ENCODE results near the gene KCNH6.

KCNH6 gene

DNA sequence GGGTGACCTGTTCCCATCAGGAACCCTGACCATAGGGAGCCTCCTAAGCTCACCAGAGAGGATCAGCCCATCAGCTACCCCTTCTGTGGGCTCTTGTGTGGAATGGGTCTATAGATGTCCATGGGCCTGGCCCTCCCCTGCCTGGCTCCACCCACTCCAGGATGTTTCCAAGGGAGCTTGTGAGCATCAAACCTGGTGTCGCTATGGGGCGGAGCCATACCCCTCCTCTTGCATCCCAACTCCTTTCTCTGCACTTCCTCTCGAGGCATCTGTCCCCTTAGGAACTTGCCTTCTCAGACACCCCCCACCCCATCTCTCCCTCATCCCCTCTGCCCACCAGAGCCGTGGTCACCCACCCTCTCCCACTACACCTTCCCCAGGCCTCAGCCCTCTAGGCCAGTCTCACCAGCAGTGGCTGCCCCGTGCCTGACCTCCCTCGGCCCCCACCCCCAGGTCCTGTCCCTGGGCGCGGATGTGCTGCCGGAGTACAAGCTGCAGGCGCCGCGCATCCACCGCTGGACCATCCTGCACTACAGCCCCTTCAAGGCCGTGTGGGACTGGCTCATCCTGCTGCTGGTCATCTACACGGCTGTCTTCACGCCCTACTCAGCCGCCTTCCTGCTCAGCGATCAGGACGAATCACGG, 10.4 kb downstream of the KCNH6 start:
- no peak for DNase-seq (ENCODE audit: low spot score)

DNA sequence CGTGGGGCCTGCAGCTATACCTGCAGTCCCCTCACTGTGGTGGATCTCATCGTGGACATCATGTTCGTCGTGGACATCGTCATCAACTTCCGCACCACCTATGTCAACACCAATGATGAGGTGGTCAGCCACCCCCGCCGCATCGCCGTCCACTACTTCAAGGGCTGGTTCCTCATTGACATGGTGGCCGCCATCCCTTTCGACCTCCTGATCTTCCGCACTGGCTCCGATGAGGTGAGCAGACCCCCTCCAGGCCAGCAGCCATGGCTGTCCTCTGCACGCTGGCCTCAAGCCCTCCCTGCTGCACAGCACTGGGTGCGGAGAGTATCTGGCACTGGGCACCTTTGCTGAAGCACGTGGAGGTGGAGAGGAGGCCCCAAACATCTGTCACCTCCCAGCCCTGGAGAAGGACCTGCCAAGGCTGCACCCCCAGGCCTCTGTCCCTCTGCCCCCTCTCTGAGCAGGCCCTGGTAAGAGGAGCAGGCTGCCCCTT, 11.0 kb downstream of the KCNH6 start:
- no peak for DNase-seq (ENCODE audit: low spot score)

DNA sequence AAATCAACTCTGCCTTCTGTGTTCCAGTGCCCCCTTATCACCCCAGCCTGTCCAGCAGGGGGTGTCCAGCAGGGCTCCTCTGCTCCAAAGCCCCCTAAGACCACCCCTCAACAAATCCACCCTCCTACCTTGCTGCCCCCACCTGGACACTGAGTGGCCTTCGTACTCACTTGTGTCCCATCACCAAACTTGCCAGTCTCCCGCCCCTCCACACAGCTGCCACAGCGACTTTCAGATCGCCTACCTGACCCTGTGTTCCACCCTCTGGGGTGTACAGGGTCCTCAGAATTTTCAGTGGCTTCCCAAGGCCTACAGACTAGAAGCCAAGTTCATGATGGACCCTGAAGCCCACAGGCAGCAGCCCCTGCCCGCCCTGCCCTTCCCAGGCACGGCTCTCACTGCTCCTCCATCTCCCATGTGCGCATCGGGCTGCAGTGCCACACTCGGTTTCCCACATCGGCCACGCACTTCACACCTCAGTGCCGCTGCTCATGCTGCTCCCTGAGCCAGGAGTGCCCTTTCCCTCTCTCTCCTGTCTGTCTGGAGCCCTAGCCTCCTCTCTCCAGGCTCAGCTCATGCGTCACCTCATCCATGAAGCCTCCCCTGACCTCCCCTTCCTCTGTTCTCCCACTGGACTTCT, 11.8 kb downstream of the KCNH6 start:
- DNase-seq (ENCODE audit: low spot score), result no peak

DNA sequence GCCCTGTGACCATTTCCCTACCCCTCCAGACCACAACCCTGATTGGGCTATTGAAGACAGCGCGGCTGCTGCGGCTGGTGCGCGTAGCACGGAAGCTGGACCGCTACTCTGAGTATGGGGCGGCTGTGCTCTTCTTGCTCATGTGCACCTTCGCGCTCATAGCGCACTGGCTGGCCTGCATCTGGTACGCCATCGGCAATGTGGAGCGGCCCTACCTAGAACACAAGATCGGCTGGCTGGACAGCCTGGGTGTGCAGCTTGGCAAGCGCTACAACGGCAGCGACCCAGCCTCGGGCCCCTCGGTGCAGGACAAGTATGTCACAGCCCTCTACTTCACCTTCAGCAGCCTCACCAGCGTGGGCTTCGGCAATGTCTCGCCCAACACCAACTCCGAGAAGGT, 12.5 kb downstream of the KCNH6 start:
- no peak for DNase-seq (ENCODE audit: low spot score)

DNA sequence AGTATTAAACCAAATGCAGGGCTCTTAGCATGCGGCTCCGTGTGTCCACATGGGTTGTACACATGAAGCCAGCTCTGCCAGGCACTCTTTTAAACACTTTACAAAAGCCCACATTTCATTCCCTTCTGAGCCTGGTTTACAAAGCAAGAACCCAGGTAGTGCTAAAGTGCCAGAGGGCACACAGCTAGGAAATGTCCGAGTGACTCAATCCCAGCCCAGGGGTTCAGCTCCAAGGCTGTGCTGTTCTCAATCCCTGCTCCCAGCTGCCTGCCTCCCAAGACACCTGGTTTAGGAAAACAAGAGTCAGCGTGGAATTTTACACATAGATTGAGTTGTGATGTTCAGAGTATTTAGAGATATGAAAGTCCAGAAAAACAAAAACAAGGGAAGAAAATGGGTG, 13.8 kb downstream of the KCNH6 start:
- DNase-seq (ENCODE audit: low spot score), result no peak

DNA sequence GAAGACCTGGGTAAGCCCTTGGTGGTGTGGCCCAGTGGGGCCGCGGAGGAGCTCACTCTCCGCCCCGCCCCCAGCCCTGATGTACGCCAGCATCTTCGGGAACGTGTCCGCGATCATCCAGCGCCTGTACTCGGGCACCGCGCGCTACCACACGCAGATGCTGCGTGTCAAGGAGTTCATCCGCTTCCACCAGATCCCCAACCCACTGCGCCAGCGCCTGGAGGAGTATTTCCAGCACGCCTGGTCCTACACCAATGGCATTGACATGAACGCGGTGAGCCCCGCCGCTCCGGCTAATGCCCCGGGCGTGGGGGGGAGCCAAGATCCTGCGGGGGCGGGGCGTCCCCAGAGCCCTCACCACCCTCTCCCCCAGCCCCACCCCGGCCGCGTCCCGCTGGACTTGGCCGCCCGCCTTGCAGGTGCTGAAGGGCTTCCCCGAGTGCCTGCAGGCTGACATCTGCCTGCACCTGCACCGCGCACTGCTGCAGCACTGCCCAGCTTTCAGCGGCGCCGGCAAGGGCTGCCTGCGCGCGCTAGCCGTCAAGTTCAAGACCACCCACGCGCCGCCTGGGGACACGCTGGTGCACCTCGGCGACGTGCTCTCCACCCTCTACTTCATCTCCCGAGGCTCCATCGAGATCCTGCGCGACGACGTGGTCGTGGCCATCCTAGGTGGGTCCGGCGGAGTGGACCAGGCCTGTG, 15.0 kb downstream of the KCNH6 start:
- DNase-seq (ENCODE audit: low spot score), result no peak

DNA sequence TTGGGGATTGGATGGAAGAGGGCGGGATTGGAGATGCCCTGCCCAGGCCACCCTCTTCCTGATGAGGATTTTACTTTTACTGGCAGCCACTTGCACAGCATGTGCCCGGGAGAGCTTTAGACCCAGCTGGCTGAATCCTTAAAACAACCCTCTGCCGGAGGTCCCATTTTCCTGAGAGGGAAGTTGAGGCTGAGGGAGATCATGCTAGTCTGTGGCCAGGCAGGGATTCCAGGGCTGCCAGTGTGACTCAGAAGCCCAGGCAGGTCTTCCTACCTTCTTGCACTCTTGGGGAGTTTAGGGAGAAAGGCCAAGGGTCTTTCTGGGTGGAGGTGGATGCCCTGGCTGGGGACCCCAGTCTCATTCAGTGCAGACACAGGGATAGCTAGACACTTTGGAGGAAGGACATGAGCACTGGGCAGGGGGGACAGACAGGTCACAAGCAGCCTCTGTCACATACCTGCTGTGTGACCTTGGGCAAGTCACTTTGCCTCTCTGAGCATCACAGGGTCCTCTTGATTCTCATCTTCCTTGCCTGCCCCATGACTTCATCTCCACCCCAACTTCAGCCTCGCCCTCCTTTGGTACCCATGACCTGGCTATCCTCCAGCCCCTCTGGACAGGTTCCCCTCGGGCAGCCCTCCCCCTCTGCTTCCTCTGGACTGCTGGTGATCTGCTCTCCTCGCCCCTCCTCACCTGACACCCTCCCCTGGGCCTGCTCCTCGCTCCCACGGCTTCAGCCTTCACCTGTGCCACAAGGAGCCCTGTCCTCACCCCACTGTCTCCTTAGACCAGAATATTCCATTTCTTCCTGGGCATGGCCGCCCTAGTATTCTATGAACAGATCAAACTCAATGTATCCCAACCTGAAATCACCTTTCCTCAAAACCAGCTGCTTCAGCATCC, 15.8 kb downstream of the KCNH6 start:
- DNase-seq (ENCODE audit: low spot score), result no peak

DNA sequence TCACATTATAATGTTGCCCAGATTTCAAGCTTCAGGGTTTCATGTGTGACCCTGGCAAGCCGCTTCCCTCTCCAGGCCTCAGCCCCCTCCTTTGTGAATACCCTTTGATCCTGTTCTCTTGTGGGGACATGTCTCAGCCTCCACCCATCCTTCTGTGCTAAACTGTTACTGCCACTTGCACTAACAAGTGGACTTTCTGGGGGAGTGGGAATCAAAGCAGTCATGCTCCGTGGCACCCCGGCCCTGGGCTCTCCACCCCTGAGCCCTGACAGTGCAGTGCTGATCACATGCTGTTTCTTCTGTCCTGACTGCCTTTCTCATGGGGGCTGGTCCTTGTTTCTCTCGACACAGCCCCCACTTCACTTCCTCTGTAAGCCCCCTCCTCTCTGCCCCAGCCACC, 17.4 kb downstream of the KCNH6 start:
- no peak for DNase-seq (ENCODE audit: low spot score)

DNA sequence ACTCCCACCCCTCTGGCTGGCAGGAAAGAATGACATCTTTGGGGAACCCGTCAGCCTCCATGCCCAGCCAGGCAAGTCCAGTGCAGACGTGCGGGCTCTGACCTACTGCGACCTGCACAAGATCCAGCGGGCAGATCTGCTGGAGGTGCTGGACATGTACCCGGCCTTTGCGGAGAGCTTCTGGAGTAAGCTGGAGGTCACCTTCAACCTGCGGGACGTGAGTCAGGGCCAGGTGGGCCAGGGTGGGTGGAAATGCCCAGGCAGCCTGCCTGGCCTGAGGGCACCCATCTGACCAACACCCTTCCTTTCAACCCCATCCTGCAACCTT, 19.0 kb downstream of the KCNH6 start:
- DNase-seq (ENCODE audit: low spot score), result no peak

DNA sequence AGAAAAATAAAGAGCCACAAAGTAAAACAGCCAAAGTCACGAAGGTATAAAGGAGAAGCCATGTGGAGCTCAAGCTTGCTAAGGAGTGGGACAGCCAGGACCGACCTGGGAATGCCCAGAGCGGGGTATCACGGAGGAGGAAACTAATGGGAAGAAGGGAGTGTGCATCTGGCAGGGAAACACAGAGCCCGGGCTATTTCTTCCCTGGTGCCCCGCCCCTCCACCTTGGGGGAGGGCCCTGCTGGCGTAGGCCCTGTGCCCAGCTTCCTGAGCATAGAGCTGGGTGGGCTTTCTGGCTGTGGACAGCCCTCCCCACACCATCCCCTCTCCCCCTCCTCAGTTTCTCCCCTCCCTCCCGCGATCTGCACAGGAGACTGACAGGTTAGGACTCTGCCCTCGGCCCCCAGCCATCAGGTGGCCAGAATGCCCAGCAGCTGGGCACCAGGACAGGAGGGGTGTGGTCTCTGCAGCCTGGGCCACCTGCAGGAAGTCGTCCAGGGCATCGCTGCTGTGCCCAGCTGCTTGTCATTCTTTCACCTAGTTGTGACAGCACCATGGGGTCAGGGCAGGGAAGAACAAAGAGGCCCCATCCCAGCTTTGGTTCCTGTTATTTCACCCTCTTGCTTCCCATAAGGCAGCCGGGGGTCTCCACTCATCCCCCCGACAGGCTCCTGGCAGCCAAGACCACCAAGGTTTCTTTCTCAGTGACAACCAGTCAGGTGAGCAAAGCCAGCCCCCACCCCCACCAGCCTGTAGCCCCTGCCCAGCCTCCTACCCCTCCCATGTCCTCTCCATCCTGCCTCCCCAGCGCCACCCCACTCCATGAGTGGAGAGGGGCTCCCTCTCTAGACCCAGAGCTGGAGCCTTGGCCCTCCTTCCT, 20.0 kb downstream of the KCNH6 start:
- DNase-seq (ENCODE audit: low spot score), result no peak

DNA sequence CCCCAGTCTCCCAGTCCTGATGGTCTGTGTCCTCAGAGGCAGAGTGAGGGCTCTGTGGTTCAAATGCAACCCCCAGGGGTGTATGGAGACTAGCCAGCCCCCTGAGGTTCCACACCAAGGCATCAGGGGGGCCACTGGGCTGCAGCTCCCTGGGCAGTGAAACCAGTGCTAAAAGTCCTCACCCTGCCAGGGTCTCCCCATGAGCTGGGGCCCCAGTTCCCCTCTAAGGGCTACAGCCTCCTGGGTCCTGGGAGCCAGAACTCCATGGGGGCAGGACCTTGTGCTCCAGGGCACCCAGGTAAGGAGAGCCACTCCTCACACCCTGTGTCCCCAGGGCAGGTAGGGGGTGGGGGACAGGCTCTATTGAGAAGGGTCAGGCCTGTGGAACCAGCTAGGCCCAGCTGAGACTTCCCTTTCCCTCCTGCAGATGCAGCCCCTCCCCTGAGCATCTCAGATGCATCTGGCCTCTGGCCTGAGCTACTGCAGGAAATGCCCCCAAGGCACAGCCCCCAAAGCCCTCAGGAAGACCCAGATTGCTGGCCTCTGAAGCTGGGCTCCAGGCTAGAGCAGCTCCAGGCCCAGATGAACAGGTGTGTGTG, 20.8 kb downstream of the KCNH6 start:
- DNase-seq (ENCODE audit: low spot score), result no peak

DNA sequence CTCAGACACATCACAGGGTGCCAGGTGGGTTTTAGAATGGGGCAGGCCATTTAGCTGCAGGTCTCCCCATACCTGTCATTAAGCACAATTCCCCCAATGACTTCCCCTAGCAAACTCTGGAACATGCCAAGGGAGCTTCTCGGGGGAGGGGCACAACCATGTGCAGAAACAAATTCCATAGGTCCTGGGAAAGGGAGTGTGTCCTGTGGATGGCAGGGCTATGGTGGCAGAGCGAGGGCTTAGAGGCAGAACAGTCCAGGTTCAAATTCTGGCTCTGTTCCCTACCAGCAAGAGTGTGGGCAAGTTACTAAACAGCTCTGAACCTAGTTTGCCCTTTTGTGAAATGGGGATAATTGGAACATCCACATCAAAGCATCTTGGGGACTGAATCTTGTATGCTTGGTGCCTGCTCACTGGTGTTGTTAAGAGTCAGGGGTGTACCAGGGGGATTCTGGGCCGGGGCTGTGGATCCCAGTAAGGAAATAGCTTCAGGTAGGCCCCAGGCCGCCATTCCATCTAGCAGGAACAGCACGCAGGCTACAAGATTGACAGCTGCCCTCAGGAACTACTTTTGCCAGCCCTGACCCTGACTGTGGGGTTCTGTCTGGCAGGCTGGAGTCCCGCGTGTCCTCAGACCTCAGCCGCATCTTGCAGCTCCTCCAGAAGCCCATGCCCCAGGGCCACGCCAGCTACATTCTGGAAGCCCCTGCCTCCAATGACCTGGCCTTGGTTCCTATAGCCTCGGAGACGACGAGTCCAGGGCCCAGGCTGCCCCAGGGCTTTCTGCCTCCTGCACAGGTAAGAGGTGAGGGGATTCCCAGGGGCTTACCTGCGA, 21.5 kb downstream of the KCNH6 start:
- no peak for DNase-seq (ENCODE audit: low spot score)

DNA sequence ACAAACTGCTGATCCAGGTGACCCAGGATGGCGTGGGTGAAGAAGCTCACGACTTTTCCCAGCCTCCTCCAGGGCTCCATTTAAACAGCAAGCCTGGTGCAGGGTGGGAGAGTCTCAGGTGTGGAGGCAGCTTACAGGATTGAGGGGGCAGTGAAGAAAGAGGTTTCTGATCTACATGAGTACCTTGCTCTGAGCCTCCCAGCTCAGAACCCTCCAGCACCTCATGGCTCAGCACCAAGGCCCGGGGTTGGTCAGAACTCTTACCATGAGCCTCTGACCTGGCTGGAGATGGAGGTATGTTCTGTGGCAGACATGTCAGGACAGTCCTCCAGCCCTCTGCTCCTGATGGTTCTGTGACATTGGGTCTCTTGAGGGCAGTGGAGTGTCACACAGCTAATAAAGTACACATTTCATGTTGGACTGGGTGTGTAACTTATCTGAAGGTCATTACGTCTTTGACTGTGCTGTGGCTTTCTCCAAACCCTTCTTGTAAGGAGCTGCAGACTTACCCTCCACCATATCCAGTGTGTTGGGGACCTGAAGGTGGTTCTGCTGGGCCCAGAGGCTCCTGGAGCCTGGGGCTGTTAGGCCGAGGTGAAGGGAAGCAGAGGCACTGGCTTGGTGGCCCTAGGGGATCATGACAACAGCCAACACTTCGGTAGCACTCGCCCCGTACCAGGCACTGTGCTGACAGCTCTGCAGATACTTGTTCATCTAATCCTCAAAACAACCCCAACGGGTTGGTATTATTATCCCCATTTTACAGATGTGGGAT, 23.3 kb downstream of the KCNH6 start:
- DNase-seq (ENCODE audit: low spot score), result no peak

DNA sequence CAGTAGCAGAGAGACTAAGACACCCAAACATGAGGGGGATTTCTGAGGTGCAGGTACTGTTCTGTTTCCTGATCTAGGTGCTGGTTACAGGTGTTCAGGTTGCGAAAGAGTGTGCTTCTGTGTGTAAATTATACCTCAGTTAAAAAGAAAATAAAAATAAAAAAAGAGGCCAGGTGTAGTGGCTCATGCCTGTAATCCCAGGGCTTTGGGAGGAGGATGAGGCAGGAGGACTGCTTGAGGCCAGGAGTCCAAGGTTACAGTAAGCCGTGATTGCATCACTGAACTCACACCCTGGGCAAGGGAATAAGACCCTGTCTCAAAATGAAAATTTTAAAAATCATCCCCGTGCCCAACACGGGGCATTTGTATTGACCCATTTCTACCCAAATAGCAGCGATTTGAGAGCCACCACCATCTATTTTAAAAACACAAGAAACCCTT, 23.9 kb downstream of the KCNH6 start:
- DNase-seq (ENCODE audit: low spot score), result no peak

DNA sequence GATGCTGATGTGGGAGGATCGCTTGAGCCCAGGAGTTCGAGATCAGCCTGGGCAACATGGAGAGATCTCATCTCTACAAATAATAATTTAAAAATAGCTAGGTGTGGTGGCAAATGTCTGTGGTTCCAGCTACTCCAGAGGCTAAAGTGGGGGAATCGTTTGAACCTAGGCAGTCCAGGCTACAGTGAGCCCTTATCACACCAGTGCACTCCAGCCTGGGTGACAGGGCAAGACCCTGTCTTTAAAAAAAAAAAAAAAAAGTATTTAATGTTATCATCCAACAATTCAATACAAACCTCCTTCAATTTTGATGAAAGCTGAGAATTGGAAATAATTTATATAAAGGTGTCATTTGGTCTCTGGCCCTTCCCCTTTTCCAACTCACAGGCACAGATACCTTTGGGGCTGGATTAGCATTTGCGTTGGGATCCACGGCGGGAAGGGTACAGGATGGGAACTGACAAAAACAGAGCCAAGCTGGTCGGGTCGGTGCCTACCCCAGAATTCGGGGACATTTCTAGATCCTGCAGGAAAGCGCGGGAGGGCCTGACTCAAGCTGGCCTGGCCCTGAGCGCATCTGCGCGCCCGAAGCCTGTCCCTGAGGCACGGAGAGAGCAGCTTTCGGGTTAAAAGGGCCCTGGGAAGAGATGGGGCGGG, 26.3 kb downstream of the KCNH6 start:
- DNase-seq (ENCODE audit: low spot score), result no peak

DNA sequence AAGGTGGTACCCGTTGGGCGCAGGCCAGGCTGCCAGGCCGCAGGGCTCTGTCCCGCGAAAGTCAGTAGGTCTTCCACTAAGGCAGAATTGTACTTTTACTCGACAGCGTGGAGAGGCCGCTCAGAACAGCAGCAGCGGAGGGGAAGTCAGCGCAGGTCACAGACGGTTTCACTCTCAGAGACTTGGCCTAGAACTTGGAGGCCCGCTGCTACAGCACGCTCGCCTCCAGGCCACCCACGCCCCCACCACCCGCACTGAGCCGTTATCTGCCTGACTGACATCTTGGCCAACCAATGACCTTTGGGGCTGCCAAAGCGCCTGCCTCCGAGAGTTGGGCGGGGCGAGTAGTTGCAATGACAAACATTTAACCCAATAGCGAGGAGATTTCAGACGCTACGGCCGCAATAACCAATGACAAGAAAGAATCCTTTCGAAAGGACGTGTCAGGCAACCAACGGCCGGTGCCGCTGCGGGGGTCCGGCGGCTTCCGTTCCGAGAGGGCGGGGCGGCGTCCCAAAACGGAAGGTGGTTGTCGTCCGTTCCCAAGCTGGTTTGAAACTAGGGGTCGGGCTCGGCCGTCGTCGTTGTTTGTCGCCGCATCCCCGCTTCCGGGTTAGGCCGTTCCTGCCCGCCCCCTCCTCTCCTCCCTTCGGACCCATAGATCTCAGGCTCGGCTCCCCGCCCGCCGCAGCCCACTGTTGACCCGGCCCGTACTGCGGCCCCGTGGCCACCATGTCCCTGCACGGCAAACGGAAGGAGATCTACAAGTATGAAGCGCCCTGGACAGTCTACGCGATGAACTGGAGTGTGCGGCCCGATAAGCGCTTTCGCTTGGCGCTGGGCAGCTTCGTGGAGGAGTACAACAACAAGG, 27.0 kb downstream of the KCNH6 start, which contains the start of gene DCAF7:
Gene DCAF7 (plus strand): TSS at position 532 of the 871 bp plus-strand sequence. CDS start 201 bp downstream, at position 733.
- DNase-seq (ENCODE audit: low spot score), result peak; percentile 99

DNA sequence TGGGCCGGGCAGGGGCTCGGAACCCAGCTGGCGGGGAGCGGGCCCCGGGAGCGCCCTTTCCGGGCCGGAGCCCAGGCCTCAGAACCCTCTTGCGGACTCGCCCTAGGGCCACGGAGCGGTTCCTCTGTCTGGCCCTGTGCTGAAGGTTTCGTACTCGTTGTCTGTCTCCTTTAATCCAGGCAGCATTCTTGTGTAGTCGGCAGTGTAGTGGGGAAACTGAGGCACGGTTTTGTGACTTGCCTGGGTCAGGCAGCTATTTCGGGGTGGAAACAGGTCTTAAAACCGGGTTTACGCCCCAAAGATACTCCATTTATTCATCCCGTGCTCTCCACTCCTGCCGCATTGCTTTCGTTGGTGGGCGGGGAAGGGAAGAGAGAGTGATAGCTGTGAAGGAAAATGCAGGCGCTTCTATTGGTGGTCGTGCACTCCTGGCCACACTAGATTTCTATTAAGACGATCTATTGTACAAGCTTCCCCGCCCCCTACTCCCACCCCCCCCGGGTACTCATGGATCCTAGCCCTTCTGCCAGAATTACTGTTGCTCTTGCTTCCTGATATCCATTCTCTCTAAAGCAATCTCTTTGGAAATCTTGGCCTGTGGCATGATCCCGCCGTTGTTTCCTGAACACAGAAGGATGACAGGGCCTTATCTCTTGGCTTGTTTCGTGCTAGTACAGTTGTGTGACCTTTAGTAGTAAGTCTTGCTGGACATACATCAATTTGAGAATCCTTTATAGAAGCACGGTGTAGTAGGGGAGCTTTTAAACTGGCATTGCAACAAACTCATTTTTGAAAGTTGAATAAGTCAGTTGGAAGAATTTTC, 27.9 kb downstream of the KCNH6 start:
- no peak for DNase-seq (ENCODE audit: low spot score)
